ENCODE measurements around the gene ATXN1.

ATXN1 gene

DNA sequence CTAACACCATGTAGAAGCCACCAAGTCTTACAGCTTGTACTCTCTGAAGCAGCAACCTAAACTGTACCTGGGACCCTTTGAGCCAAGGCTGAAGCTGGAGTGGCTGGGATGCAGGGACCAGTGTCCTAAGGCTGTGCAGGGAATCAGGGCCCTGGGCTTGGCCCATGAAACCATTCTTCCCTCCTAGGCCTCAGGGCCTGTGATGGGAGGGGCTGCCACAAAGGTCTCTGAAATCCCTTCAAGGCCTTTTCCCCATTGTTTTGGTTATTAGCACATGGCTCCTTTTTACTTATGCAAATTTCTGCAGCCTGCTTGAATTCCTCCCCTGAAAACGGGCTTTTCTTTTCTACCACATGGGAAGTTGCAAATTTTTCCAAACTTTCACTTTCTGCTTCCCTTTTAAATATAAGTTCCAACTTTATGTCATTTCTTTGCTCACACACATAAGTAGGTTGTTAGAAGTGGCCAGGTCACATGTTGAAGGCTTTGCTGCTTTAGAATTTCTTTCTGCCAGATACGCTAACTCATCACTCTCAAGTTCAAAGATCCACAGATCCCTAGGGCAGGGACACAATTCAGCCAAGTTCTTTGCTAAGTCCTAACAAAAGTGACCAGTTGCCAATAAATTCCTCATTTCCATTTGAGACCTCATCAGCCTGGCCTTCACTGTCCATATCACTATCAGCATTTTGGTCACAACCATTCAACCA, 28.2 kb upstream of the ATXN1 start:
- TF ChIP-seq ZC3H10 (CRISPR knock-in tag; IDR thresholded peaks at IDR 0.05) (no peak), OSR1 (CRISPR knock-in tag; IDR thresholded peaks at IDR 0.05) (no peak), PATZ1 (CRISPR knock-in tag; IDR thresholded peaks at IDR 0.05; ENCODE audit: borderline replicate concordance) (no peak), CSDC2 (CRISPR knock-in tag; IDR thresholded peaks at IDR 0.05) (no peak), ZNF8 (CRISPR knock-in tag; IDR thresholded peaks at IDR 0.05) (no peak), ZNF565 (CRISPR knock-in tag; conservative IDR thresholded peaks at IDR 0.05; ENCODE audit: low read depth) (no peak), POU6F1 (CRISPR knock-in tag; IDR thresholded peaks at IDR 0.05; ENCODE audit: borderline replicate concordance, low read depth) (no peak), SNAI2 (CRISPR knock-in tag; IDR thresholded peaks at IDR 0.05) (no peak), TSHZ2 (CRISPR knock-in tag; IDR thresholded peaks at IDR 0.05) (no peak), ZFP3 (CRISPR knock-in tag; IDR thresholded peaks at IDR 0.05) (no peak), ISL1 (CRISPR knock-in tag; IDR thresholded peaks at IDR 0.05) (no peak), ZFP30 (CRISPR knock-in tag; IDR thresholded peaks at IDR 0.05) (no peak), TOX (CRISPR knock-in tag; IDR thresholded peaks at IDR 0.05; ENCODE audit: borderline replicate concordance) (no peak), RARB (CRISPR knock-in tag; IDR thresholded peaks at IDR 0.05) (no peak), ZNF70 (CRISPR knock-in tag; IDR thresholded peaks at IDR 0.05) (no peak), BACH2 (CRISPR knock-in tag; IDR thresholded peaks at IDR 0.05; ENCODE audit: borderline replicate concordance) (no peak)
- TF ChIP-seq, protein P1, sequence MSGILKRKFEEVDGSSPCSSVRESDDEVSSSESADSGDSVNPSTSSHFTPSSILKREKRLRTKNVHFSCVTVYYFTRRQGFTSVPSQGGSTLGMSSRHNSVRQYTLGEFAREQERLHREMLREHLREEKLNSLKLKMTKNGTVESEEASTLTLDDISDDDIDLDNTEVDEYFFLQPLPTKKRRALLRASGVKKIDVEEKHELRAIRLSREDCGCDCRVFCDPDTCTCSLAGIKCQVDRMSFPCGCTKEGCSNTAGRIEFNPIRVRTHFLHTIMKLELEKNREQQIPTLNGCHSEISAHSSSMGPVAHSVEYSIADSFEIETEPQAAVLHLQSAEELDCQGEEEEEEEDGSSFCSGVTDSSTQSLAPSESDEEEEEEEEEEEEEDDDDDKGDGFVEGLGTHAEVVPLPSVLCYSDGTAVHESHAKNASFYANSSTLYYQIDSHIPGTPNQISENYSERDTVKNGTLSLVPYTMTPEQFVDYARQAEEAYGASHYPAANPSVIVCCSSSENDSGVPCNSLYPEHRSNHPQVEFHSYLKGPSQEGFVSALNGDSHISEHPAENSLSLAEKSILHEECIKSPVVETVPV (CRISPR knock-in tag; IDR thresholded peaks at IDR 0.05): no peak
- ATAC-seq: no peak

GRCh38 chr6:16787128-16787682, 25.9 kb upstream of the ATXN1 start:
- TF ChIP-seq TSHZ2 (CRISPR knock-in tag; IDR thresholded peaks at IDR 0.05): no peak
- TF ChIP-seq ZNF8 (CRISPR knock-in tag; IDR thresholded peaks at IDR 0.05): no peak
- TF ChIP-seq POU6F1 (CRISPR knock-in tag; IDR thresholded peaks at IDR 0.05; ENCODE audit: borderline replicate concordance, low read depth): no peak
- no peak for TF ChIP-seq PATZ1 (CRISPR knock-in tag; IDR thresholded peaks at IDR 0.05; ENCODE audit: borderline replicate concordance)

More at GRCh38 chr6:16787128-16787682, 25.9 kb upstream of the ATXN1 start:
- no peak for ATAC-seq
